ENCODE data around the gene RBBP5.

The RBBP5 gene

GRCh38 chr1:205059660-205060059, 62.1 kb downstream of the RBBP5 start:
- FAIRE-seq (no peak), DNase-seq (ENCODE audit: insufficient read length, low spot score) (no peak)

GRCh38 chr1:205058853-205059252, 62.9 kb downstream of the RBBP5 start:
- FAIRE-seq: no peak
- DNase-seq (ENCODE audit: insufficient read length, low spot score): no peak

GRCh38 chr1:205057808-205058575, 63.8 kb downstream of the RBBP5 start:
- DNase-seq (ENCODE audit: insufficient read length, low spot score) (no peak), FAIRE-seq (no peak)

GRCh38 chr1:205056956-205057568, 64.7 kb downstream of the RBBP5 start:
- DNase-seq (ENCODE audit: insufficient read length, low spot score): no peak
- FAIRE-seq: no peak

- no peak for DNase-seq (ENCODE audit: insufficient read length, low spot score)
Measured at GRCh38 chr1:205056188-205056611, 65.6 kb downstream of the RBBP5 start.

GRCh38 chr1:205054013-205054412, 67.8 kb downstream of the RBBP5 start:
- DNase-seq (ENCODE audit: insufficient read length, low spot score) (no peak), FAIRE-seq (no peak)

More at GRCh38 chr1:205056188-205056611, 65.6 kb downstream of the RBBP5 start:
- no peak for FAIRE-seq

GRCh38 chr1:205053296-205053695, 68.5 kb downstream of the RBBP5 start:
- DNase-seq (ENCODE audit: insufficient read length, low spot score) (no peak), FAIRE-seq (no peak)

GRCh38 chr1:205052690-205053089, 69.1 kb downstream of the RBBP5 start:
- FAIRE-seq: no peak
- DNase-seq (ENCODE audit: insufficient read length, low spot score): no peak

- DNase-seq (ENCODE audit: insufficient read length, low spot score): no peak
- FAIRE-seq: no peak
Measured at GRCh38 chr1:205049479-205049878, 72.3 kb downstream of the RBBP5 start.

GRCh38 chr1:205048382-205048781, 73.4 kb downstream of the RBBP5 start:
- DNase-seq (ENCODE audit: insufficient read length, low spot score) (no peak), FAIRE-seq (no peak)

- FAIRE-seq: no peak
- DNase-seq (ENCODE audit: insufficient read length, low spot score): no peak
Measured at GRCh38 chr1:205047764-205048231, 74.0 kb downstream of the RBBP5 start.

GRCh38 chr1:205046870-205047269, 74.9 kb downstream of the RBBP5 start:
- DNase-seq (ENCODE audit: insufficient read length, low spot score): no peak

GRCh38 chr1:205045146-205045545, 76.6 kb downstream of the RBBP5 start:
- FAIRE-seq (no peak), DNase-seq (ENCODE audit: insufficient read length, low spot score) (no peak)

More at GRCh38 chr1:205046870-205047269, 74.9 kb downstream of the RBBP5 start:
- FAIRE-seq: no peak

GRCh38 chr1:205044741-205045140, 77.0 kb downstream of the RBBP5 start:
- no peak for FAIRE-seq

GRCh38 chr1:205043866-205044265, 77.9 kb downstream of the RBBP5 start:
- no peak for DNase-seq (ENCODE audit: insufficient read length, low spot score)
- FAIRE-seq: no peak

More at GRCh38 chr1:205044741-205045140, 77.0 kb downstream of the RBBP5 start:
- no peak for DNase-seq (ENCODE audit: insufficient read length, low spot score)

- FAIRE-seq: no peak
- no peak for DNase-seq (ENCODE audit: insufficient read length, low spot score)
Measured at GRCh38 chr1:205042911-205043806, 78.6 kb downstream of the RBBP5 start, which contains the start of gene CNTN2. CNTN2 (plus strand) TSS chr1:205043212; CDS start chr1:205053186, 9,974 bp downstream.

- DNase-seq (ENCODE audit: insufficient read length, low spot score) (no peak), FAIRE-seq (no peak)
Measured at GRCh38 chr1:205041998-205042910, 79.5 kb downstream of the RBBP5 start.

GRCh38 chr1:205041001-205041715, 80.6 kb downstream of the RBBP5 start:
- no peak for FAIRE-seq
- DNase-seq (ENCODE audit: insufficient read length, low spot score): no peak

- FAIRE-seq: no peak
- DNase-seq (ENCODE audit: insufficient read length, low spot score): no peak
Measured at GRCh38 chr1:205038132-205038786, 83.5 kb downstream of the RBBP5 start.
